Neuronal stem cell (in vitro differentiated cells): ENCODE measurements around the gene AP3S2. TPM values are rescaled to one million over a fixed set of nuclear protein-coding genes. Genes with fewer than 3 reads are reported as not detected.

Experiments
- DNase-seq: peaks from one replicate; pipeline ENCODE4 v3.0.0-alpha.2; 2013; ENCODE audit warnings: low spot score
- H2AFZ ChIP-seq: one replicate; pipeline ENCODE4 v1.6.1; 2013; ENCODE audit warnings: mild to moderate bottlenecking, low read length, inconsistent platforms
- H2AK5ac ChIP-seq: 2 replicates; pipeline ENCODE4 v1.6.1; 2013; ENCODE audit warnings: low read depth, mild to moderate bottlenecking, inconsistent platforms, low read length, moderate library complexity, mixed read lengths
- H2BK120ac ChIP-seq: 2 replicates; pipeline ENCODE4 v1.6.1; 2013; ENCODE audit warnings: low read depth, mild to moderate bottlenecking, inconsistent platforms, low read length, moderate library complexity, mixed read lengths
- H2BK12ac ChIP-seq: one replicate; pipeline ENCODE4 v1.6.1; 2013; ENCODE audit warnings: low read length, inconsistent platforms
- H2BK15ac ChIP-seq: 2 replicates; pipeline ENCODE4 v1.6.1; 2013; ENCODE audit warnings: mild to moderate bottlenecking, low read length, inconsistent platforms, mixed read lengths
- H2BK5ac ChIP-seq: one replicate; pipeline ENCODE4 v1.6.1; 2013; ENCODE audit warnings: inconsistent platforms, mild to moderate bottlenecking, low read length, moderate library complexity
- H3K14ac ChIP-seq: one replicate; pipeline ENCODE4 v1.6.1; 2013; ENCODE audit warnings: low read length, inconsistent platforms
- H3K18ac ChIP-seq: 2 replicates; pipeline ENCODE4 v1.6.1; 2013; ENCODE audit warnings: low read length, inconsistent platforms
- H3K23ac ChIP-seq: 2 replicates; pipeline ENCODE4 v1.6.1; 2013; ENCODE audit warnings: low read depth, mild to moderate bottlenecking, mixed read lengths, low read length, inconsistent platforms; ENCODE audit not compliant: poor library complexity
- H3K27ac ChIP-seq: replicated peaks from 3 replicates; pipeline ENCODE4 v1.5.1; 2013; ENCODE audit warnings: low read length, inconsistent platforms
- H3K27me3 ChIP-seq, 3 experiments: 2 replicates each; pipeline ENCODE4 v1.6.1; 2013; ENCODE audit warnings: low read length in 3 of 3, mild to moderate bottlenecking in 2 of 3, inconsistent platforms in 1 of 3, low read depth in 1 of 3, mixed read lengths in 1 of 3, moderate library complexity in 1 of 3; ENCODE audit not compliant: control insufficient read depth in 3 of 3, insufficient read depth in 3 of 3
- H3K36me3 ChIP-seq, 2 donors: replicated peaks in 1 of 2; 2 replicates each; pipeline ENCODE4 v1.6.1; 2013; ENCODE audit warnings: low read length in 2 of 2; ENCODE audit not compliant: control insufficient read depth in 2 of 2, insufficient read depth in 2 of 2
- H3K4ac ChIP-seq: 2 replicates; pipeline ENCODE4 v1.6.1; 2013; ENCODE audit warnings: inconsistent platforms, mild to moderate bottlenecking, low read length, moderate library complexity
- H3K4me1 ChIP-seq, 2 donors: 1 replicate in 1 of 2; 2 replicates in 1 of 2; pipeline ENCODE4 v1.6.1; 2013; ENCODE audit warnings: low read length in 2 of 2, low read depth in 1 of 2; ENCODE audit not compliant: control insufficient read depth in 2 of 2, insufficient read depth in 1 of 2
- H3K4me2 ChIP-seq: one replicate; pipeline ENCODE4 v1.6.1; 2013; ENCODE audit warnings: mild to moderate bottlenecking, low read length, inconsistent platforms; ENCODE audit not compliant: insufficient read depth, poor library complexity, severe bottlenecking
- H3K4me3 ChIP-seq, 2 donors: 2 replicates each; pipeline ENCODE4 v1.5.1; 2013; ENCODE audit warnings: low read length in 2 of 2, mild to moderate bottlenecking in 2 of 2, inconsistent platforms in 1 of 2, moderate library complexity in 1 of 2
- H3K79me1 ChIP-seq: one replicate; pipeline ENCODE4 v1.6.1; 2013; ENCODE audit warnings: low read depth, mild to moderate bottlenecking, inconsistent platforms, low read length, moderate library complexity
- H3K9ac ChIP-seq: one replicate; pipeline ENCODE4 v1.6.1; 2013; ENCODE audit warnings: mild to moderate bottlenecking, low read depth, low read length, inconsistent platforms; ENCODE audit not compliant: poor library complexity
- H3K9me3 ChIP-seq, 2 donors: replicated peaks in 1 of 2; 2 replicates each; pipeline versions ENCODE3 to v1.6.1; 2013; ENCODE audit warnings: low read length in 2 of 2, mild to moderate bottlenecking in 2 of 2, inconsistent platforms in 1 of 2, low read depth in 1 of 2, mixed read lengths in 1 of 2, moderate library complexity in 1 of 2; ENCODE audit not compliant: control insufficient read depth in 2 of 2, insufficient read depth in 1 of 2
- H4K8ac ChIP-seq: one replicate; pipeline ENCODE4 v1.6.1; 2013; ENCODE audit warnings: low read depth, mild to moderate bottlenecking, inconsistent platforms, low read length, moderate library complexity
- H4K91ac ChIP-seq: one replicate; pipeline ENCODE4 v1.6.1; 2013; ENCODE audit warnings: low read length, low read depth, mild to moderate bottlenecking, inconsistent platforms; ENCODE audit not compliant: poor library complexity
- WGBS, 2 donors: extraction: QIAGEN DNeasy Blood & Tissue Kit; methylation state at CpG; one replicate each; pipeline ENCODE4 v1.1.7; 2013; ENCODE audit warnings: missing lambda C conversion rate in 2 of 2, mixed read lengths in 1 of 2; ENCODE audit not compliant: insufficient read length in 2 of 2, insufficient replicate concordance in 1 of 2; ENCODE audit errors: extremely low coverage in 2 of 2; 5-methylcytosine and 5-hydroxymethylcytosine counted together
- small RNA-seq: library from polyadenylated mRNA; stranded (forward); fragments of <200 nt; extraction: miRNeasy Mini kit (QIAGEN cat#:217004); gene quantifications from one replicate; pipeline ENCODE3, GENCODE V24; 2013; ENCODE audit not compliant: insufficient read depth

Gene AP3S2

GRCh38 chr15:89781891-89782618, 111.7 kb downstream of the AP3S2 start:
- Histone ChIP-seq H2BK120ac (no peak overlapping the region), H3K36me3 (no peaks in the 10 kb centered on the region), H3K4me1 (no peaks in the 10 kb centered on the region), H3K9ac (no peak overlapping the region), H3K9me3 (no peaks in the 10 kb centered on the region), H3K4me2 (no peak overlapping the region), H3K23ac (no peak overlapping the region), H2AFZ (no peak overlapping the region), H3K79me1 (no peaks in the 10 kb centered on the region), H4K91ac (no peak overlapping the region), H2BK12ac (no peak overlapping the region), H3K27me3 (peaks cover 2 to 15% (median 14%) of the 10 kb centered on the region in 3 experiments), H3K14ac (no peak overlapping the region), H2BK5ac (no peak overlapping the region), H4K8ac (no peak overlapping the region), H3K27ac (no peak overlapping the region), H2AK5ac (no peak overlapping the region), H3K18ac (no peak overlapping the region), H3K4me3 (no peak overlapping the region), H2BK15ac (no peak overlapping the region), H3K4ac (no peak overlapping the region)
- no CpG with 5 or more reads among the region's 15 CpGs for WGBS, 2 donors
- no peak for DNase-seq

- Histone ChIP-seq H2AFZ (no peak overlapping the region), H4K8ac (no peak overlapping the region), H3K14ac (no peak overlapping the region), H3K79me1 (no peaks in the 10 kb centered on the region), H3K27ac (no peak overlapping the region), H3K9me3 (no peaks in the 10 kb centered on the region), H2BK15ac (no peak overlapping the region), H2AK5ac (peak overlapping the region; percentile 20), H3K9ac (no peak overlapping the region), H3K36me3 (no peaks in the 10 kb centered on the region), H2BK5ac (no peak overlapping the region), H2BK12ac (no peak overlapping the region), H3K23ac (no peak overlapping the region), H3K4me3 (no peak overlapping the region), H3K27me3 (peaks cover 5 to 23% (median 16%) of the 10 kb centered on the region in 3 experiments), H3K4ac (no peak overlapping the region), H3K4me1 (no peaks in the 10 kb centered on the region), H3K18ac (no peak overlapping the region), H2BK120ac (no peak overlapping the region), H4K91ac (no peak overlapping the region), H3K4me2 (no peak overlapping the region)
- DNase-seq, result no peak
- WGBS, 2 donors, result no CpG with 5 or more reads among the region's 6 CpGs
Measured at GRCh38 chr15:89781055-89781454, 112.7 kb downstream of the AP3S2 start.

GRCh38 chr15:89780601-89781000, 113.2 kb downstream of the AP3S2 start:
- Histone ChIP-seq H2BK12ac (no peak overlapping the region), H3K4ac (no peak overlapping the region), H3K9ac (no peak overlapping the region), H4K91ac (no peak overlapping the region), H2AFZ (no peak overlapping the region), H3K4me1 (no peaks in the 10 kb centered on the region), H2BK5ac (no peak overlapping the region), H2AK5ac (no peak overlapping the region), H3K27me3 (peaks cover 7 to 28% (median 16%) of the 10 kb centered on the region in 3 experiments), H3K79me1 (no peaks in the 10 kb centered on the region), H3K27ac (no peak overlapping the region), H3K23ac (no peak overlapping the region), H3K18ac (no peak overlapping the region), H2BK120ac (no peak overlapping the region), H3K9me3 (no peaks in the 10 kb centered on the region), H3K36me3 (no peaks in the 10 kb centered on the region), H3K4me2 (no peak overlapping the region), H4K8ac (no peak overlapping the region), H3K4me3 (peak overlapping the region in 1 of 2 donors; percentile 3), H2BK15ac (no peak overlapping the region), H3K14ac (no peak overlapping the region)
- DNase-seq, result no peak
- no CpG with 5 or more reads among the region's 6 CpGs for WGBS, 2 donors

Small RNA genes within 50 kb of the gene (small RNA-seq; reads per million reads assigned to genes)
- gene MIR5009, result 1.6 reads per million
- gene MIR5094, result 7.1 reads per million, percentile 39 among the genes with 10 or more reads in this experiment
- gene RNU6-1111P, result not detected
- not detected for gene RNU7-111P
